ENCODE data around the gene FAM107A. TPM values are rescaled to one million over a fixed set of nuclear protein-coding genes. Genes with fewer than 3 reads are reported as not detected.

The FAM107A gene
- total RNA-seq, 1 experiment from 2014 or later = not detected

- RAD21 ChIA-PET (ENCODE audit: low non-redundant PET in 1 of 2, low total read pairs in 2 of 2, uncharacterized antibody in 2 of 2, unreplicated experiment in 2 of 2) = no interaction called here
- no peak overlapping the region for H2AFZ ChIP-seq (ENCODE audit: low read depth, low read length, poor library complexity, severe bottlenecking)
- H3K27me3 ChIP-seq (ENCODE audit: insufficient read depth, low read length) = no peaks in the 10 kb centered on the region
- H3K9ac ChIP-seq (ENCODE audit: low read length) = no peak overlapping the region
- H4K20me1 ChIP-seq (ENCODE audit: insufficient read depth) = no peaks in the 10 kb centered on the region
- TF ChIP-seq EGR1 (IDR thresholded peaks at IDR 0.05; ENCODE audit: low read depth) = no peak
- TF ChIP-seq CEBPB (IDR thresholded peaks at IDR 0.05; ENCODE audit: low read depth) = no peak
- TF ChIP-seq ZFX (IDR thresholded peaks at IDR 0.05) = no peak
- 0 out of 2 replicates have a peak, but pooled peaks have one; percentile 20 for TF ChIP-seq FOSL1 (IDR thresholded peaks at IDR 0.05; ENCODE audit: low read depth)
- peak; percentile 40; the same call in 1 of the 2 replicates for TF ChIP-seq RAD21 (IDR thresholded peaks at IDR 0.05; ENCODE audit: low read depth)
- peak; percentile 31 to 64 (median 39); a peak in 4 of 6 replicates for TF ChIP-seq CTCF (IDR thresholded peaks at IDR 0.05 in 2 of 3, conservative IDR thresholded peaks at IDR 0.05 in 1 of 3; ENCODE audit: borderline replicate concordance in 1 of 3, insufficient read depth in 1 of 3, low read depth in 2 of 3, low read length in 2 of 3)
- no peak for TF ChIP-seq CBX3 (IDR thresholded peaks at IDR 0.05; ENCODE audit: low read depth)
- no TSS peak for BruUV-seq (replicated peaks)
- CTCF ChIA-PET = interaction anchor here (0.6 to 1.3 kb wide), 9 partner anchors 9 to 775 kb away, joined by 3 to 10 read pairs (median 4); partner anchors contain the start of genes HTD2 and RPP14
- ATAC-seq (peak; percentile 40), DNase-seq (ENCODE audit: low read depth, low spot score) (peak; percentile 40)
- H3K4me3 ChIP-seq (replicated peaks in 1 of 2; ENCODE audit: low read depth in 1 of 2, low read length in 2 of 2) = no peak overlapping the region
- intact Hi-C loops (cut with micrococcal nuclease) = loop anchor here (1.0 to 2.0 kb wide), 5 partner anchors 69 to 345 kb away; no protein-coding TSS in a partner anchor
- no peaks in the 10 kb centered on the region for H3K79me2 ChIP-seq (ENCODE audit: insufficient read depth, low read length)
- no peaks in the 10 kb centered on the region for H3K36me3 ChIP-seq (ENCODE audit: control insufficient read depth in 1 of 2, insufficient read depth in 2 of 2, low read length in 2 of 2)
- no peaks in the 10 kb centered on the region for H3K9me2 ChIP-seq (ENCODE audit: insufficient read depth)
- 0 out of 2 replicates have a peak overlapping the region, but pooled peaks have one; percentile 63 for H3K4me2 ChIP-seq (ENCODE audit: low read length)
- POLR2A ChIA-PET = no interaction called here
- no peaks in the 10 kb centered on the region for H3K9me3 ChIP-seq (ENCODE audit: control insufficient read depth in 1 of 2, insufficient read depth in 1 of 2, low read depth in 1 of 2, low read length in 2 of 2)
- no peak overlapping the region for H3K27ac ChIP-seq (ENCODE audit: low read depth, low read length)
- peaks cover 3 to 16% of the 10 kb centered on the region in 2 experiments; a peak in 2 of 4 replicates for H3K4me1 ChIP-seq (ENCODE audit: control insufficient read depth in 1 of 2, insufficient read depth in 2 of 2, low read length in 2 of 2)
Measured at GRCh38 chr3:58531956-58532355, 45.2 kb downstream of the FAM107A start.

- Histone ChIP-seq H3K9me3 (ENCODE audit: control insufficient read depth in 1 of 2, insufficient read depth in 1 of 2, low read depth in 1 of 2, low read length in 2 of 2) (no peaks in the 10 kb centered on the region), H3K9me2 (ENCODE audit: insufficient read depth) (no peaks in the 10 kb centered on the region), H3K79me2 (ENCODE audit: insufficient read depth, low read length) (no peaks in the 10 kb centered on the region), H3K27ac (ENCODE audit: low read depth, low read length) (no peak overlapping the region), H3K4me2 (ENCODE audit: low read length) (no peak overlapping the region), H3K27me3 (ENCODE audit: insufficient read depth, low read length) (no peaks in the 10 kb centered on the region), H4K20me1 (ENCODE audit: insufficient read depth) (no peaks in the 10 kb centered on the region), H3K9ac (ENCODE audit: low read length) (no peak overlapping the region), H3K4me3 (replicated peaks in 1 of 2; ENCODE audit: low read depth in 1 of 2, low read length in 2 of 2) (no peak overlapping the region), H3K36me3 (ENCODE audit: control insufficient read depth in 1 of 2, insufficient read depth in 2 of 2, low read length in 2 of 2) (no peaks in the 10 kb centered on the region), H2AFZ (ENCODE audit: low read depth, low read length, poor library complexity, severe bottlenecking) (no peak overlapping the region), H3K4me1 (ENCODE audit: control insufficient read depth in 1 of 2, insufficient read depth in 2 of 2, low read length in 2 of 2) (peaks cover 4 to 20% of the 10 kb centered on the region in 2 experiments; a peak in 2 of 4 replicates)
- DNase-seq (ENCODE audit: low read depth, low spot score) (no peak), ATAC-seq (no peak)
- ChIA-PET POLR2A (no interaction called here), RAD21 (ENCODE audit: low non-redundant PET in 1 of 2, low total read pairs in 2 of 2, uncharacterized antibody in 2 of 2, unreplicated experiment in 2 of 2) (no interaction called here), CTCF (interaction anchor here (0.6 to 1.3 kb wide), 8 partner anchors 8 to 776 kb away, joined by 3 to 10 read pairs (median 4); partner anchors contain the start of genes HTD2 and RPP14)
- intact Hi-C loops (cut with micrococcal nuclease) = no loop called here
- BruUV-seq (replicated peaks) = no TSS peak
- TF ChIP-seq SIN3A (IDR thresholded peaks at IDR 0.05; ENCODE audit: low read depth) (no peak), ZFX (IDR thresholded peaks at IDR 0.05) (no peak), JUND (IDR thresholded peaks at IDR 0.05) (no peak), POLR2AphosphoS5 (IDR thresholded peaks at IDR 0.05; ENCODE audit: low read depth, low read length) (no peak), TCF7L2 (IDR thresholded peaks at IDR 0.05; ENCODE audit: borderline replicate concordance, extremely low read depth, insufficient read depth, insufficient read length) (no peak), SP1 (IDR thresholded peaks at IDR 0.05; ENCODE audit: low read depth) (no peak), EZH2phosphoT487 (IDR thresholded peaks at IDR 0.05; ENCODE audit: borderline replicate concordance) (no peak), ZBTB33 (IDR thresholded peaks at IDR 0.05; ENCODE audit: extremely low read depth, insufficient replicate concordance, low read length) (no peak)
Measured at GRCh38 chr3:58531555-58531954, 45.6 kb downstream of the FAM107A start.
